ENCODE results near the gene SNAPIN. TPM values are rescaled to one million over a fixed set of nuclear protein-coding genes. Genes with fewer than 3 reads are reported as not detected.
"Not testable (repeated sequence)": the region's sequence is repeated elsewhere in the genome, so short reads cannot be mapped to it uniquely, and the experiment has no call there.

The SNAPIN gene
- total RNA-seq, 1 donor from 2014 or later, result 32.8 TPM

GRCh38 chr1:153629971-153630370 lies 28.5 kb upstream of the SNAPIN start:
- H3K27me3 Mint-ChIP-seq (ENCODE audit: low read depth), result no peaks in the 10 kb centered on the region
- no peak overlapping the region for H3K27ac Mint-ChIP-seq
- DNase-seq (ENCODE audit: low spot score), result no peak
- no peaks in the 10 kb centered on the region for H3K9me3 Mint-ChIP-seq
- H3K36me3 Mint-ChIP-seq (ENCODE audit: low read depth), result peaks cover 13% of the 10 kb centered on the region
- peaks cover 19% of the 10 kb centered on the region for H3K4me1 Mint-ChIP-seq (ENCODE audit: low read depth)
- no peak overlapping the region for H3K4me3 Mint-ChIP-seq (ENCODE audit: low read depth)
- intact Hi-C loops (cut with micrococcal nuclease), result loop anchor here (5.0 kb wide), 1 partner anchor 58 kb away; no protein-coding TSS in a partner anchor

DNA sequence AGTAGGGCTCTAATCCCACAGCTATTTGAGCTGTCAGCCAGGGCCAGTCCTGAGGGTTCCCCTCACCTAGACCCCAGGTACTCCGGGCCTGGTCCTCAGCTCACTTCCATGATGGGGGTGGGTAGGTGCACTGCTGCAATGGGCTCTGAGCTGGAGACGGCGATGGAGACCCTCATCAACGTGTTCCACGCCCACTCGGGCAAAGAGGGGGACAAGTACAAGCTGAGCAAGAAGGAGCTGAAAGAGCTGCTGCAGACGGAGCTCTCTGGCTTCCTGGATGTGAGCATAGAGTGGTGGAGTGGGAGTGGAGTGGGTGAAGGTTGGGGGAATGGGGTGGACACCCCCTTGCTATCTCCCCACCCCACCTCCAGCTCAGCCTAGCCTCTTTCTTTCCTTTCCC lies 28.1 kb upstream of the SNAPIN start:
- no peak for DNase-seq (ENCODE audit: low spot score)
- Mint-ChIP-seq H3K27me3 (ENCODE audit: low read depth) (no peaks in the 10 kb centered on the region), H3K36me3 (ENCODE audit: low read depth) (peaks cover 15% of the 10 kb centered on the region), H3K27ac (no peak overlapping the region), H3K4me3 (ENCODE audit: low read depth) (no peak overlapping the region), H3K9me3 (no peaks in the 10 kb centered on the region), H3K4me1 (ENCODE audit: low read depth) (peaks cover 19% of the 10 kb centered on the region)
- intact Hi-C loops (cut with micrococcal nuclease), result loop anchor here (5.0 kb wide), 1 partner anchor 58 kb away; no protein-coding TSS in a partner anchor

GRCh38 chr1:153631047-153632022 lies 27.2 kb upstream of the SNAPIN start:
- Mint-ChIP-seq H3K27me3 (ENCODE audit: low read depth) (no peaks in the 10 kb centered on the region), H3K9me3 (no peaks in the 10 kb centered on the region), H3K4me3 (ENCODE audit: low read depth) (no peak overlapping the region), H3K36me3 (ENCODE audit: low read depth) (peaks cover 23% of the 10 kb centered on the region), H3K27ac (peak overlapping the region; percentile 43), H3K4me1 (ENCODE audit: low read depth) (peaks cover 21% of the 10 kb centered on the region)
- intact Hi-C loops (cut with micrococcal nuclease), result loop anchor here (2.0 to 5.0 kb wide), 2 partner anchors 59 to 87 kb away; partner anchors contain the start of gene S100A4
- DNase-seq (ENCODE audit: low spot score), result no peak

DNA sequence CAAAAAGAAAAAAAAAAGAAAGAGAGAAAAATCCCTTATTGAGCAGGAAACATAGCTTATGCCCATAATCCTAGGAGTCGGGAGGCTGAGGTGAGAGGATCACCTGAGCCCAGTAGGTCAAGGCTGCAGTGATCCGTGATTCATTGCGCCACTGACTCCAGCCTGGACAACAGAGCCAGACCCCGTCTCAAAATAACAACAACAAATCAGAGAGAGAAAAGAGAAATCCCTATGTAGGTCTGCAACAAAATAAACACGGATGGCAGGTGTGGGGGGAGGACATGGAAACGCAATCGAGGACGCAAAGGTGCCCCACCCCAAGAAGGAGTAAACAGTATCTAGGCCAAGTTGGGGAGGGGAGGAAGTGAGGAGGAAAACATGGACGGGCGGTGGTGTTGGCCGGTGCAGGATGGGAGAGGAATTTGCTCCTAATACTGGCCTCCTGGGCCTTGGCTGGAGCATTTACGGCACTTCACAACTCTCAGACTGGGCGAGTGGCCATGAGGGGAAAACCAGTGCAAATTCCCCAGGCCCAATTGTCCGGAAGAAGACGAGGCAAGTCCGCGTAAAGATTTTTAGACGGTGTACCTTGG lies 25.2 kb upstream of the SNAPIN start:
- no peaks in the 10 kb centered on the region for H3K9me3 Mint-ChIP-seq
- intact Hi-C loops (cut with micrococcal nuclease), result loop anchor here (1.0 to 5.0 kb wide), 3 partner anchors 25 to 88 kb away; partner anchors contain the start of genes S100A4 and SNAPIN
- no peak for DNase-seq (ENCODE audit: low spot score)
- H3K27ac Mint-ChIP-seq, result peak overlapping the region; percentile 100
- H3K4me3 Mint-ChIP-seq (ENCODE audit: low read depth), result peak overlapping the region; percentile 96
- H3K27me3 Mint-ChIP-seq (ENCODE audit: low read depth), result no peaks in the 10 kb centered on the region
- H3K36me3 Mint-ChIP-seq (ENCODE audit: low read depth), result peaks cover 39% of the 10 kb centered on the region
- H3K4me1 Mint-ChIP-seq (ENCODE audit: low read depth), result peaks cover 28% of the 10 kb centered on the region

DNA sequence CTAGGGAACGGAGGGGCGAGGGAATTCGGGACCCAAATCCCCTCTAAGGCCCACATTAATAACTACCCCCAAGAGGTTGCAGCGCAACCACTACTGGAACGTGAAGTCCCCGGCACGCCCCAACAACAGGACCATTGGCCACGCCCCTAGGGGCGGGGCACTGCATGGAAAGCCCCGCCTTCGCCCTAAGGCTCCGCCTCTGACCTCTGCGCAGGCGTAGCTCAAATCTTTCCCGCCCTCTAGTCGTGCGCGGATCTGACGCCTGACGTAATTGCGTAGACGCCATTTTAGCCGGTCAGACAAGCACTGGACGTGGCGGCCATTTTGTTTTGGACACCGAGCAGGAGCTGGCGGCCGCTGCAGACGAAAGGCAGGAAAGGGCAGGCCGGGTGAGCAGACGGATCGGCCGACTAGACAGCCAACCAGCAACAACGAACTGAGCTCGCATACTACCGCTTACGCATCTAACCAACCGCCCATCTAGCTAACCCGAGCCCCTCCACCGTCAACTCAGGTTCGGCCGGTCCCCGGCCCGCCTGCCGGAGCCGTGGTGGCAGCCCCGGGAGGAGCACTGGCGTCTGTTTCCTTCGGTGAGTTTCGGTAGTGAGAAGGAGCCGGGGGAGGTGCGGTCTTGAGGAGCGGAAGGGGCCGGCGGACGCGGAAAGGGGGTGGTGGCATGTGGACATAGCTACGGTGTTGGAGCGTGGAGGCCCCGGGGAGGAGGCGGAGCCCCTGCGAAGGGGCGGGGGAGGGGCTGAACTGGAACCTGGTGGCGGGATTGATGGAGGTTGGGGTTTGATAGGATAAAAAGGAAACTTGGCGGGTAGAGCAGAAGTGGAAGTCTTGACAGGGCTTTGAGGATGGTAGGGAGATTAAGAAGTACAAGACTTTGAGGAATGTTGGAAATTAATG lies 24.5 kb upstream of the SNAPIN start, which contains the start of gene CHTOP:
Gene CHTOP, plus strand, starts transcription at position 313 of the 912 bp plus-strand sequence. CDS start 2,523 bp downstream, outside the sequence.
- H3K36me3 Mint-ChIP-seq (ENCODE audit: low read depth), result peaks cover 47% of the 10 kb centered on the region
- no peaks in the 10 kb centered on the region for H3K9me3 Mint-ChIP-seq
- peaks cover 28% of the 10 kb centered on the region for H3K4me1 Mint-ChIP-seq (ENCODE audit: low read depth)
- H3K27ac Mint-ChIP-seq, result peak within 1 kb of the TSS; percentile 100
- no peaks in the 10 kb centered on the region for H3K27me3 Mint-ChIP-seq (ENCODE audit: low read depth)
- H3K4me3 Mint-ChIP-seq (ENCODE audit: low read depth), result peak within 1 kb of the TSS; percentile 96
- peak; percentile 96 for DNase-seq (ENCODE audit: low spot score)
- intact Hi-C loops (cut with micrococcal nuclease), result loop anchor here (1.0 to 5.0 kb wide), 5 partner anchors 24 to 101 kb away; partner anchors contain the start of genes S100A4 and SNAPIN

GRCh38 chr1:153635872-153636271 lies 22.6 kb upstream of the SNAPIN start:
- H3K4me3 Mint-ChIP-seq (ENCODE audit: low read depth), result peak overlapping the region; percentile 66
- H3K9me3 Mint-ChIP-seq, result no peaks in the 10 kb centered on the region
- no peak for DNase-seq (ENCODE audit: low spot score)
- H3K27me3 Mint-ChIP-seq (ENCODE audit: low read depth), result no peaks in the 10 kb centered on the region
- H3K27ac Mint-ChIP-seq, result no peak overlapping the region
- intact Hi-C loops (cut with micrococcal nuclease), result loop anchor here (2.0 kb wide), 1 partner anchor 103 kb away; no protein-coding TSS in a partner anchor
- H3K4me1 Mint-ChIP-seq (ENCODE audit: low read depth), result peaks cover 25% of the 10 kb centered on the region
- peaks cover 58% of the 10 kb centered on the region for H3K36me3 Mint-ChIP-seq (ENCODE audit: low read depth)

DNA sequence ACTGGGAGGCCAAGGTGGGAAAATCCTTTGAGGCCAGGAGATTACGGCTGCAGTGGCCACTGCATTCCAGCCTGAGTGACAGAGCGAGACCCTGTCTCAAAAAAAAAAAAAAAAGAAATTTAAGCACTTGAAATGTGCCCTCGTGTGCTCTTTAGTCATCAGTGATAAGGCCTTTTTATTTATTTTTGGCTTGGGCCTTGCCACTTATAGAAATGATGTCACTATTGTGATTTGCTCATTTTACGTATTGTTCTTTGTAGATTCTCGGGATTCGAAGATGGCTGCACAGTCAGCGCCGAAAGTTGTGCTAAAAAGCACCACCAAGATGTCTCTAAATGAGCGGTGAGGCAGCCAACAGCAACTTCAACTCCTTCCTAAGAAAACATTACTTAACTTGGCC lies 22.2 kb upstream of the SNAPIN start:
- no peaks in the 10 kb centered on the region for H3K27me3 Mint-ChIP-seq (ENCODE audit: low read depth)
- intact Hi-C loops (cut with micrococcal nuclease), result no loop called here
- H3K4me3 Mint-ChIP-seq (ENCODE audit: low read depth), result peak overlapping the region; percentile 66
- no peak for DNase-seq (ENCODE audit: low spot score)
- H3K9me3 Mint-ChIP-seq, result no peaks in the 10 kb centered on the region
- peaks cover 62% of the 10 kb centered on the region for H3K36me3 Mint-ChIP-seq (ENCODE audit: low read depth)
- H3K4me1 Mint-ChIP-seq (ENCODE audit: low read depth), result peaks cover 26% of the 10 kb centered on the region
- no peak overlapping the region for H3K27ac Mint-ChIP-seq

- intact Hi-C loops (cut with micrococcal nuclease), result no loop called here
Observed at GRCh38 chr1:153638261-153638660, 20.2 kb upstream of the SNAPIN start.

GRCh38 chr1:153639280-153639679 lies 19.2 kb upstream of the SNAPIN start:
- H3K4me3 Mint-ChIP-seq (ENCODE audit: low read depth), result no peak overlapping the region

More at GRCh38 chr1:153638261-153638660, 20.2 kb upstream of the SNAPIN start:
- no peaks in the 10 kb centered on the region for H3K27me3 Mint-ChIP-seq (ENCODE audit: low read depth)
- no peak for DNase-seq (ENCODE audit: low spot score)
- H3K27ac Mint-ChIP-seq, result no peak overlapping the region
- peaks cover 21% of the 10 kb centered on the region for H3K4me1 Mint-ChIP-seq (ENCODE audit: low read depth)
- H3K36me3 Mint-ChIP-seq (ENCODE audit: low read depth), result peaks cover 73% of the 10 kb centered on the region
- no peak overlapping the region for H3K4me3 Mint-ChIP-seq (ENCODE audit: low read depth)
- no peaks in the 10 kb centered on the region for H3K9me3 Mint-ChIP-seq

GRCh38 chr1:153640213-153640612 lies 18.3 kb upstream of the SNAPIN start:
- H3K4me3 Mint-ChIP-seq (ENCODE audit: low read depth); intact Hi-C loops (cut with micrococcal nuclease): not testable (repeated sequence)
- peaks cover 81% of the 10 kb centered on the region for H3K36me3 Mint-ChIP-seq (ENCODE audit: low read depth)

More at GRCh38 chr1:153639280-153639679, 19.2 kb upstream of the SNAPIN start:
- intact Hi-C loops (cut with micrococcal nuclease), result no loop called here
- DNase-seq (ENCODE audit: low spot score), result no peak
- H3K36me3 Mint-ChIP-seq (ENCODE audit: low read depth), result peaks cover 78% of the 10 kb centered on the region
- no peaks in the 10 kb centered on the region for H3K9me3 Mint-ChIP-seq
- no peaks in the 10 kb centered on the region for H3K27me3 Mint-ChIP-seq (ENCODE audit: low read depth)
- no peak overlapping the region for H3K27ac Mint-ChIP-seq
- peaks cover 21% of the 10 kb centered on the region for H3K4me1 Mint-ChIP-seq (ENCODE audit: low read depth)

DNA sequence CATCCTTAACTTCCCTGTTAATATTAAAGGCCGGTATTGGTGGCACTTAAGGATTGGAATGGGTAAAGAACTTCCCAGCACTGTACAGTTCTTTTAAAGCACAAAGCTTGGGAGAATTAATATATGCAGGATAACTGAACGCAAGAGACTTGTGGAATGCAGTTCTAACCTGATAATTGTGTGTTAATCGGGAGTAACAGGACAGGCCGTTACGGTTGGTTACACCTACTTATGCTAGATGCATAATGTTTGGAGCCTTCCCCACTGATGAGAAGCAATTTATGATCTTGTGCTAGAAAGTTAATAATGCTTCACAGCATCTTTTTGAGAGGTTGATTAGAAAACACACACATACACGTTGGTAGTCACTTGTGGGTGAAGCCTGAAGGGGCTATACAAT lies 17.6 kb upstream of the SNAPIN start:
- Mint-ChIP-seq H3K27ac (no peak overlapping the region), H3K4me3 (ENCODE audit: low read depth) (no peak overlapping the region), H3K4me1 (ENCODE audit: low read depth) (peaks cover 24% of the 10 kb centered on the region)

More at GRCh38 chr1:153640213-153640612, 18.3 kb upstream of the SNAPIN start:
- H3K9me3 Mint-ChIP-seq; H3K27ac Mint-ChIP-seq; DNase-seq (ENCODE audit: low spot score); H3K27me3 Mint-ChIP-seq (ENCODE audit: low read depth): not testable (repeated sequence)
- peaks cover 21% of the 10 kb centered on the region for H3K4me1 Mint-ChIP-seq (ENCODE audit: low read depth)

DNA sequence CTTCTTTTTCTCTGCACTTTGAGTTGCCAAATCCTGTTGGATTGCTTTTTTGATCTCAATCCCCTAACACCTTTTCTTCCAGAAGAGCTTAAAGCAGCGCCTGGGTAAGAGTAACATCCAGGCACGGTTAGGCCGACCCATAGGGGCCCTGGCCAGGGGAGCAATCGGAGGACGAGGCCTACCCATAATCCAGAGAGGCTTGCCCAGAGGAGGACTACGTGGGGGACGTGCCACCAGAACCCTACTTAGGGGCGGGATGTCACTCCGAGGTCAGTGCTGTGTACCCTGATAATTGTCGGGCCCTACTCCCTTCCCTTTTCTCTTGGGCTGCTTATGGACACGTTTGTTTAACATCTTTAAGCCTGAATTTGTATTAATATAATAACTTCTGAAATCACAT lies 16.3 kb upstream of the SNAPIN start:
- Mint-ChIP-seq H3K27me3 (ENCODE audit: low read depth) (no peaks in the 10 kb centered on the region), H3K4me3 (ENCODE audit: low read depth) (no peak overlapping the region), H3K4me1 (ENCODE audit: low read depth) (peaks cover 20% of the 10 kb centered on the region), H3K36me3 (ENCODE audit: low read depth) (peaks cover 81% of the 10 kb centered on the region), H3K27ac (no peak overlapping the region), H3K9me3 (no peaks in the 10 kb centered on the region)
- DNase-seq (ENCODE audit: low spot score), result no peak
- intact Hi-C loops (cut with micrococcal nuclease), result no loop called here

More for the DNA sequence above, 17.6 kb upstream of the SNAPIN start:
- Mint-ChIP-seq H3K27me3 (ENCODE audit: low read depth) (no peaks in the 10 kb centered on the region), H3K9me3 (no peaks in the 10 kb centered on the region), H3K36me3 (ENCODE audit: low read depth) (peaks cover 83% of the 10 kb centered on the region)
- no peak for DNase-seq (ENCODE audit: low spot score)
- intact Hi-C loops (cut with micrococcal nuclease), result no loop called here
